ENCODE measurements around the gene ATP5F1B.

- TF ChIP-seq, protein P1, sequence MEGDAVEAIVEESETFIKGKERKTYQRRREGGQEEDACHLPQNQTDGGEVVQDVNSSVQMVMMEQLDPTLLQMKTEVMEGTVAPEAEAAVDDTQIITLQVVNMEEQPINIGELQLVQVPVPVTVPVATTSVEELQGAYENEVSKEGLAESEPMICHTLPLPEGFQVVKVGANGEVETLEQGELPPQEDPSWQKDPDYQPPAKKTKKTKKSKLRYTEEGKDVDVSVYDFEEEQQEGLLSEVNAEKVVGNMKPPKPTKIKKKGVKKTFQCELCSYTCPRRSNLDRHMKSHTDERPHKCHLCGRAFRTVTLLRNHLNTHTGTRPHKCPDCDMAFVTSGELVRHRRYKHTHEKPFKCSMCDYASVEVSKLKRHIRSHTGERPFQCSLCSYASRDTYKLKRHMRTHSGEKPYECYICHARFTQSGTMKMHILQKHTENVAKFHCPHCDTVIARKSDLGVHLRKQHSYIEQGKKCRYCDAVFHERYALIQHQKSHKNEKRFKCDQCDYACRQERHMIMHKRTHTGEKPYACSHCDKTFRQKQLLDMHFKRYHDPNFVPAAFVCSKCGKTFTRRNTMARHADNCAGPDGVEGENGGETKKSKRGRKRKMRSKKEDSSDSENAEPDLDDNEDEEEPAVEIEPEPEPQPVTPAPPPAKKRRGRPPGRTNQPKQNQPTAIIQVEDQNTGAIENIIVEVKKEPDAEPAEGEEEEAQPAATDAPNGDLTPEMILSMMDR (IDR thresholded peaks at IDR 0.05) = no peak
- TF ChIP-seq POLR2A (IDR thresholded peaks at IDR 0.05) = no peak
These were observed 46.0 kb downstream of the ATP5F1B start for GRCh38 chr12:56599797-56600196.
